Measurements from ENCODE around the gene DNAH6. TPM values are rescaled to one million over a fixed set of nuclear protein-coding genes. Genes with fewer than 3 reads are reported as not detected.

DNAH6 gene
- polyA plus RNA-seq, 10 donors: 0.08 to 0.39 (median 0.18) TPM

GRCh38 chr2:84631985-84632384, 115.7 kb downstream of the DNAH6 start:
- no peak for DNase-seq

- DNase-seq: no peak
Observed at GRCh38 chr2:84636080-84636971, 120.0 kb downstream of the DNAH6 start.

- no peak for DNase-seq
Observed at GRCh38 chr2:84639751-84640150, 123.5 kb downstream of the DNAH6 start.

GRCh38 chr2:84640411-84640810, 124.1 kb downstream of the DNAH6 start:
- DNase-seq: no peak

- DNase-seq: no peak
Observed at GRCh38 chr2:84641021-84641420, 124.7 kb downstream of the DNAH6 start.

GRCh38 chr2:84643991-84644390, 127.7 kb downstream of the DNAH6 start:
- no peak for DNase-seq

GRCh38 chr2:84646514-84646913, 130.2 kb downstream of the DNAH6 start:
- no peak for DNase-seq

- no peak for DNase-seq
Observed at GRCh38 chr2:84647267-84647666, 131.0 kb downstream of the DNAH6 start.

- DNase-seq: no peak
Observed at GRCh38 chr2:84649058-84649457, 132.8 kb downstream of the DNAH6 start.

GRCh38 chr2:84649487-84650142, 133.3 kb downstream of the DNAH6 start:
- DNase-seq: peak in 1 of 3 donors; percentile 8

- DNase-seq: no peak
Observed at GRCh38 chr2:84652431-84652830, 136.1 kb downstream of the DNAH6 start.

- no peak for DNase-seq
Observed at GRCh38 chr2:84653302-84653701, 137.0 kb downstream of the DNAH6 start.

- no peak for DNase-seq
Observed at GRCh38 chr2:84654414-84654813, 138.1 kb downstream of the DNAH6 start.

GRCh38 chr2:84669122-84669521, 152.8 kb downstream of the DNAH6 start:
- DNase-seq: no peak

GRCh38 chr2:84674099-84674498, 157.8 kb downstream of the DNAH6 start:
- no peak for DNase-seq

- DNase-seq: no peak
Observed at GRCh38 chr2:84674586-84674985, 158.3 kb downstream of the DNAH6 start.

GRCh38 chr2:84676295-84676694, 160.0 kb downstream of the DNAH6 start:
- peak in 1 of 3 donors; percentile 18 for DNase-seq

- DNase-seq: no peak
Observed at GRCh38 chr2:84678214-84678613, 161.9 kb downstream of the DNAH6 start.

GRCh38 chr2:84686783-84687476, 170.6 kb downstream of the DNAH6 start:
- DNase-seq: no peak

GRCh38 chr2:84687498-84688149, 171.3 kb downstream of the DNAH6 start:
- DNase-seq: no peak

- DNase-seq: no peak
Observed at GRCh38 chr2:84690225-84690624, 173.9 kb downstream of the DNAH6 start.

GRCh38 chr2:84694088-84694622, 177.9 kb downstream of the DNAH6 start:
- no peak for DNase-seq
